ENCODE results near the gene MOGAT3.

MOGAT3 gene

DNA sequence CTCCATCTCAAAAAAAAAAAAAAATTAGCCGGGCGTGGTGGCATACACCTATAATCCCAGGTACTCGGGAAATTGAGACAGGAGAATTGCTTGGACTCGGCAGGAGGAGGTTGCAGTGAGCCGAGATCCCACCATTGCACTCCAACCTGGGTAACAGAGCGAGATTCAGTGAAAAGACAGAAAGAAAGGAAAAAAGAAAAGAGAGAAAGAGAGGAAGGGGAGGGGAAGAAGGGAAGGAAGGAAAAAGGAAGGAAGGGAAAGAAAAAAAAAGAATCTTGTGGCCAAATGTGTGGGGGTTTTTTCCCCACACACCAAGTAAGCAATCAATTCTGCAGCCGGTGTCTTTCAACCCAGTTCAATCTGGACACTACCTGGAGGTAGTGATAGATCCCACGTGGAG lies 11.7 kb downstream of the MOGAT3 start:
- Histone ChIP-seq H3K79me2 (ENCODE audit: control insufficient read depth, insufficient read depth, low read length, poor library complexity) (no peaks in the 10 kb centered on the region), H2BK120ac (ENCODE audit: insufficient read depth, low read length, poor library complexity) (no peak overlapping the region), H4K8ac (ENCODE audit: low read depth, low read length) (no peak overlapping the region), H3K79me1 (ENCODE audit: low read length) (no peaks in the 10 kb centered on the region), H2BK5ac (ENCODE audit: low read depth, low read length, poor library complexity) (no peak overlapping the region), H3K4me1 (ENCODE audit: control insufficient read depth in 1 of 2, insufficient read depth in 2 of 2, low read length in 2 of 2) (no peaks in the 10 kb centered on the region), H3K9me3 (ENCODE audit: insufficient read depth, low read depth, low read length) (no peaks in the 10 kb centered on the region), H3K23ac (ENCODE audit: low read length) (no peak overlapping the region), H2AK5ac (ENCODE audit: low read length) (no peak overlapping the region), H4K91ac (ENCODE audit: low read depth, low read length) (no peak overlapping the region), H2AFZ (ENCODE audit: insufficient read depth, low read length, poor library complexity) (no peak overlapping the region), H3K4ac (ENCODE audit: low read depth, low read length) (no peak overlapping the region), H3K36me3 (ENCODE audit: control insufficient read depth in 1 of 2, insufficient read depth in 2 of 2, low read length in 2 of 2) (no peaks in the 10 kb centered on the region), H3K4me2 (ENCODE audit: low read length) (no peak overlapping the region), H3K27ac (ENCODE audit: low read depth, low read length) (no peak overlapping the region), H2BK12ac (ENCODE audit: low read length) (no peak overlapping the region), H3K27me3 (ENCODE audit: insufficient read depth, low read length) (no peaks in the 10 kb centered on the region), H3K14ac (ENCODE audit: low read length) (no peak overlapping the region), H3K4me3 (ENCODE audit: low read depth, low read length) (no peak overlapping the region), H4K12ac (ENCODE audit: low read depth, low read length) (no peak overlapping the region), H3K18ac (ENCODE audit: low read length) (no peak overlapping the region), H3K9ac (ENCODE audit: low read length) (no peak overlapping the region)
- WGBS (ENCODE audit: extremely low coverage, insufficient coverage, insufficient read length) = no CpG with 5 or more reads among the region's 8 CpGs
- no peak for DNase-seq

- no peak for DNase-seq
- Histone ChIP-seq H3K4me1 (ENCODE audit: control insufficient read depth in 1 of 2, insufficient read depth in 2 of 2, low read length in 2 of 2) (no peaks in the 10 kb centered on the region), H3K9me3 (ENCODE audit: insufficient read depth, low read depth, low read length) (no peaks in the 10 kb centered on the region), H3K4me3 (ENCODE audit: low read depth, low read length) (no peak overlapping the region), H3K79me2 (ENCODE audit: control insufficient read depth, insufficient read depth, low read length, poor library complexity) (no peaks in the 10 kb centered on the region), H3K4ac (ENCODE audit: low read depth, low read length) (no peak overlapping the region), H4K91ac (ENCODE audit: low read depth, low read length) (no peak overlapping the region), H3K9ac (ENCODE audit: low read length) (no peak overlapping the region), H3K14ac (ENCODE audit: low read length) (no peak overlapping the region), H3K27ac (ENCODE audit: low read depth, low read length) (no peak overlapping the region), H2BK12ac (ENCODE audit: low read length) (no peak overlapping the region), H3K18ac (ENCODE audit: low read length) (no peak overlapping the region), H2BK120ac (ENCODE audit: insufficient read depth, low read length, poor library complexity) (no peak overlapping the region), H2BK5ac (ENCODE audit: low read depth, low read length, poor library complexity) (no peak overlapping the region), H3K23ac (ENCODE audit: low read length) (no peak overlapping the region), H2AFZ (ENCODE audit: insufficient read depth, low read length, poor library complexity) (no peak overlapping the region), H2AK5ac (ENCODE audit: low read length) (no peak overlapping the region), H3K27me3 (ENCODE audit: insufficient read depth, low read length) (no peaks in the 10 kb centered on the region), H3K79me1 (ENCODE audit: low read length) (no peaks in the 10 kb centered on the region), H3K36me3 (ENCODE audit: control insufficient read depth in 1 of 2, insufficient read depth in 2 of 2, low read length in 2 of 2) (no peaks in the 10 kb centered on the region), H4K8ac (ENCODE audit: low read depth, low read length) (no peak overlapping the region), H4K12ac (ENCODE audit: low read depth, low read length) (no peak overlapping the region), H3K4me2 (ENCODE audit: low read length) (no peak overlapping the region)
- whole genome bisulfite sequencing (ENCODE audit: extremely low coverage, insufficient coverage, insufficient read length) = no CpG with 5 or more reads among the region's 4 CpGs
Measured at GRCh38 chr7:101186844-101187428, 13.9 kb downstream of the MOGAT3 start.

DNA sequence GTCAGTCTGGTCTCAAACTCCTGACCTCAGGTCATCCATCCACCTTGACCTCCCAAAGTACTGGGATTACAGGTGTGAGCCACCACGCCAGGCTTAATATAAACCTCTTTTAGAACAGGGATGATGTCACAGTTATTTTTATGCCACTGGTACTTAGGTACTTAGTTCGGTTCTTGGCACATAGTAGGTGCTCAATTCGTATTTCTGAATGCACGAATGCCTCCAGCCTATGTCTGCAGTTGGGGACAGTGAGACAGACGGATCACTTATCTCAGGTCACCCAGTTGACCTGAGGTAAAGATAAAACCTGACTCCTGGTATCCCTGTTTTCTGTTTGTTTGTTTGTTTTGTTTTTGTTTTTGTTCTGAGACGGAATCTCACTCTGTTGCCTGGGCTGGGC lies 14.6 kb downstream of the MOGAT3 start:
- peaks cover 2% of the 10 kb centered on the region for H3K27me3 ChIP-seq (ENCODE audit: insufficient read depth, low read length)
- no peak overlapping the region for H2BK5ac ChIP-seq (ENCODE audit: low read depth, low read length, poor library complexity)
- no peak overlapping the region for H3K4me2 ChIP-seq (ENCODE audit: low read length)
- H3K36me3 ChIP-seq (ENCODE audit: control insufficient read depth in 1 of 2, insufficient read depth in 2 of 2, low read length in 2 of 2) = no peaks in the 10 kb centered on the region
- no peak overlapping the region for H4K12ac ChIP-seq (ENCODE audit: low read depth, low read length)
- H3K4me3 ChIP-seq (ENCODE audit: low read depth, low read length) = no peak overlapping the region
- no peak overlapping the region for H3K23ac ChIP-seq (ENCODE audit: low read length)
- no peak overlapping the region for H3K4ac ChIP-seq (ENCODE audit: low read depth, low read length)
- no peaks in the 10 kb centered on the region for H3K79me1 ChIP-seq (ENCODE audit: low read length)
- WGBS (ENCODE audit: extremely low coverage, insufficient coverage, insufficient read length) = no CpG with 5 or more reads among the region's 6 CpGs
- no peak overlapping the region for H4K91ac ChIP-seq (ENCODE audit: low read depth, low read length)
- H3K14ac ChIP-seq (ENCODE audit: low read length) = no peak overlapping the region
- H4K8ac ChIP-seq (ENCODE audit: low read depth, low read length) = no peak overlapping the region
- H2BK12ac ChIP-seq (ENCODE audit: low read length) = no peak overlapping the region
- no peaks in the 10 kb centered on the region for H3K9me3 ChIP-seq (ENCODE audit: insufficient read depth, low read depth, low read length)
- H3K18ac ChIP-seq (ENCODE audit: low read length) = no peak overlapping the region
- H2AFZ ChIP-seq (ENCODE audit: insufficient read depth, low read length, poor library complexity) = no peak overlapping the region
- DNase-seq = no peak
- no peaks in the 10 kb centered on the region for H3K4me1 ChIP-seq (ENCODE audit: control insufficient read depth in 1 of 2, insufficient read depth in 2 of 2, low read length in 2 of 2)
- no peak overlapping the region for H2BK120ac ChIP-seq (ENCODE audit: insufficient read depth, low read length, poor library complexity)
- H2AK5ac ChIP-seq (ENCODE audit: low read length) = no peak overlapping the region
- no peak overlapping the region for H3K9ac ChIP-seq (ENCODE audit: low read length)
- no peak overlapping the region for H3K27ac ChIP-seq (ENCODE audit: low read depth, low read length)
- H3K79me2 ChIP-seq (ENCODE audit: control insufficient read depth, insufficient read depth, low read length, poor library complexity) = no peaks in the 10 kb centered on the region

- Histone ChIP-seq H3K18ac (ENCODE audit: low read length) (no peak overlapping the region), H3K4me2 (ENCODE audit: low read length) (no peak overlapping the region), H3K4me1 (ENCODE audit: control insufficient read depth in 1 of 2, insufficient read depth in 2 of 2, low read length in 2 of 2) (no peaks in the 10 kb centered on the region), H3K79me2 (ENCODE audit: control insufficient read depth, insufficient read depth, low read length, poor library complexity) (no peaks in the 10 kb centered on the region), H2AK5ac (ENCODE audit: low read length) (no peak overlapping the region), H2BK120ac (ENCODE audit: insufficient read depth, low read length, poor library complexity) (no peak overlapping the region), H3K9me3 (ENCODE audit: insufficient read depth, low read depth, low read length) (peaks cover under 1% of the 10 kb centered on the region), H3K14ac (ENCODE audit: low read length) (no peak overlapping the region), H4K91ac (ENCODE audit: low read depth, low read length) (no peak overlapping the region), H3K27ac (ENCODE audit: low read depth, low read length) (no peak overlapping the region), H4K8ac (ENCODE audit: low read depth, low read length) (no peak overlapping the region), H3K9ac (ENCODE audit: low read length) (no peak overlapping the region), H2BK12ac (ENCODE audit: low read length) (no peak overlapping the region), H3K23ac (ENCODE audit: low read length) (no peak overlapping the region), H3K27me3 (ENCODE audit: insufficient read depth, low read length) (peaks cover 8% of the 10 kb centered on the region), H4K12ac (ENCODE audit: low read depth, low read length) (no peak overlapping the region), H3K79me1 (ENCODE audit: low read length) (no peaks in the 10 kb centered on the region), H3K4me3 (ENCODE audit: low read depth, low read length) (no peak overlapping the region), H2AFZ (ENCODE audit: insufficient read depth, low read length, poor library complexity) (no peak overlapping the region), H3K36me3 (ENCODE audit: control insufficient read depth in 1 of 2, insufficient read depth in 2 of 2, low read length in 2 of 2) (no peaks in the 10 kb centered on the region), H2BK5ac (ENCODE audit: low read depth, low read length, poor library complexity) (no peak overlapping the region), H3K4ac (ENCODE audit: low read depth, low read length) (no peak overlapping the region)
- no CpG with 5 or more reads among the region's 5 CpGs for WGBS (ENCODE audit: extremely low coverage, insufficient coverage, insufficient read length)
- no peak for DNase-seq
Measured at GRCh38 chr7:101185258-101185839, 15.5 kb downstream of the MOGAT3 start.

Measured in trophoblast cell (in vitro differentiated cells and primary cell).